ENCODE results near the gene EEIG2.

Gene EEIG2

DNA sequence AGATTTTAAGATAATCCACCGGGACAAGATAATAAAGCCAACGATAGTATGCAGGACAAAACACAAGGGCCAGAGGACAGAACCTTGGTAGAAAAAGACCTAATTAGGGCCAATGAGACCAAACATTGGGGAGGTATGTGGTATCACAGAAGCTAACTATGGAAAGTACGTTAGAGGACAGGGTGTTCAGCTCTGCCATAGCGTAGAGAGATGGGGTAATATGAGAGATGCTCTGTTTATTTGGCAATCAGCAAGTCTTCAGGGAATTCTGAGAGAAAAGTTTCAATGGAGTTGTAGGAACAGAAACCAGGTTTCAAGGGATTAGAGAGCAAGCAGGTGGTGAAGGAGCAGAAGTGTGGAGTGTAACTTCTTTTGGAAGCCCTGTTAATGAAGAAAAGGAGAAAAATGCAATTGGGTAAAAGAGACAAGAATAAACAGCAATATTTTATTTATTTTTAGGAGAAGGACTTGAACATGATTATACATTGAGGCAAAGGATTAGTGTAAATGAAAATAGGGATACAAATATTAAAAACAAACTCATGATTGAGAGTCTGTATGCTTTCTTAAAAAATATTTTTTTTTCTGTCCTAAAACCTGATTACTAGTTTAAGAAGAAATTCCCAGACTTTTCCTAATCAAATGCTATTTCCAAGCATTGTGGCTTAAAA lies 24.0 kb downstream of the EEIG2 start:
- DNase-seq (ENCODE audit: low read depth) = no peak

GRCh38 chr1:108584428-108584856 lies 24.5 kb downstream of the EEIG2 start:
- no peak for DNase-seq (ENCODE audit: low read depth)

GRCh38 chr1:108585313-108585712 lies 25.4 kb downstream of the EEIG2 start:
- no peak for DNase-seq (ENCODE audit: low read depth)

DNA sequence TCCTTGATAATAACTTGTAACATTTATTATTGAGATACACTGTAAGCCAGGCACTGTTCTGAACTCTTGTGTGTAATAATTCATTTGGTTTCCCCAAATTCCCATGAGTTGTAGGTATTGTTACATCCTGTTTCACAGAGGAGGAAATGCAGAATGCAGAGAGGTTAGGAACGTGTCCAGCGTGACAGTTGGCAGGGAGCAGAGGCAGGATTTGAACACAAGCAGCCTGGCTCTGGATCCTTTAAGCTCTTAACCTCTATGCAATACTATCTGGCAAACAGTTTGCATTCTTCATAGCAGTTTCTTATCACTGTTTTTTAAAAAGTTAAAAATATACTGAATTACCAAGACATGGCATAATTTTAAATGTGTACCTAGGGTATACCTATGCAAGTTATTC lies 30.5 kb downstream of the EEIG2 start:
- no peak for DNase-seq (ENCODE audit: low read depth)

DNA sequence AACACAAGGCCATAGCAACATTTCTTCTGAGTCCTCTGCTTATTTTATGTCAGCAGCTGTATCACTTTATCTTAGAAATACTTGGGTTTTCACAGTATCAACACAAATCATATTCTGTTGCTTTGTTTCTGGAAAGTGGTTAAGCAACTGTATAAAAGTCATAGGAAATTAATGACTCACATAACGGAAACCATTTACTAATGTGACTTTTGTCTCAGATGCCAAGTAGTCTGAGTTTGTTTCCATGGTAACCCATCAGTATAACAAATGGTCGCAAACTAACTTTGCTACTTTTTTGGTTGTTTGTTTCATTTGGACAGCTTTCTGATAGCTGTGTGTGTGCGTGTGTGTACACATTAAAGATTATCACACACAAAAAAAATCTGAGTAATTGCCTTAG lies 31.1 kb downstream of the EEIG2 start:
- DNase-seq (ENCODE audit: low read depth) = peak; percentile 89

GRCh38 chr1:108591466-108591865 lies 31.6 kb downstream of the EEIG2 start:
- DNase-seq (ENCODE audit: low read depth) = no peak

DNA sequence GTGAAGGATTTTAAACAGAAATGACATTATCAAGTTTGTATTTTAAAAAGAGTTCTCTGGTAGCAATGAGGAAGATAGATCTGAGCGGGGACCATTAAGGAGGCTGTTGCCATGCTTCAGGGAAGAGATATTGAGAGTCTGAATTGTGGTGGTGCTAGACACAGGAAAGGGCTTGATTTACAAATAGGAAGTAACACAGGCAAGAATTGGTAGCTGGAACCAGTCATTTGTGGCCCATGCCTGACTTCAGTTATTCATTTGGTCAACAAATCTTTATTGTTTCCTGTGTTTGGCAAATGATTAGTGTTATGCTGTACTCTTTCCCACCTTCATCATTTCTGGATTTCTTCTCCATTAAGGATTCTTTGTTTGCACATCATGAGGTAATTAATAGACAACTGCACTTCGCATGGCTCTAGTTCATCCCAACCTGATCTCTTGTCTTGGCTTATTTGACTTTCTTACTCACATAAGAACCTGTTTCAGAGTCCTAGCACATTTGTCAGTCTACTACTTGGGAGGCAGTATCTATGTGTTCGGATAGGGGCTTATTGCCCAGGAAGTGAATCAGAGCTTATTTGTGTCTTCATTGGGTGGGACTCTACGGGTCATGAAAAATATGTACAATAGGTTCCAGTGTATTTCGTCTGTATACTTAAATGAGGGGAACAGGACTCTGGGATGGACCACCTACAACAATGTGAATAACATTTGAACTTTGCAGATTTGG lies 32.3 kb downstream of the EEIG2 start:
- DNase-seq (ENCODE audit: low read depth) = no peak

DNA sequence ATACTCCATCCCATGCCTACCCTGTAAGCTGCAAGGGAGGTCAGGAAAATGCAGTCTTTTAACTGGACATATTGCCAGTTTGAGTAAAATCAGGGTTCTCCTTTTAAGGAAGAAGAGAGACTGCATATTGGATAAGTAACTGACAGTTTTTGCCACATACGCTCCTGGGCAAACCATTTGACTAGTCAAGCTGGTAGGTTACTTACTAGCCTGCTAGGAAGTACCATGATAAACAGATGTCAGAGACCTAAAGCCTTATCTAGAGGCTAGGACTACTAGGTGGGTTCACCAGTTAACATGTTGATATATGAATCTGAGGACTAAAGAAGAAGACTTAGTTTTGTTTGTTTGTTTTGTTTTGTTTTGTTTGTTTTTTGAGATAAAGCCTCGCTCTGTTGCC lies 33.5 kb downstream of the EEIG2 start:
- DNase-seq (ENCODE audit: low read depth) = no peak

DNA sequence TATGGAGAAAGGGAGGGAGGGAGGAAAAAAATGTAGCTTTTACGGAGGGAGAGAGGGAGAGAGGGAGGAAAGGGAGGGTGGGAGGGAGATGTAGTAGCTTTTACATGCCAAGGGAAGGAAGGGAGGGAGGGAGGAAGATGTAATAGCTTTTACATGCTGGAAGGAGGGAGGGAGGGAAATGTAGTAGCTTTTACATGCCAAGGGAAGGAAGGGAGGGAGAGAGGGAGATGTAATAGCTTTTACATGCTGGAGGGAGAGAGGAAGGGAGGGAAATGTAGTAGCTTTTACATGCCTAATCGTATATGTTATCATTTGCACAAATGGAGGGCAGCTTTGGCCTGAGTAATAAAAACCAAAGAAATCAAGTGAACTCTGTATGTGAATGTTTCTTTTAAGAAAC lies 35.6 kb downstream of the EEIG2 start:
- no peak for DNase-seq (ENCODE audit: low read depth)

DNA sequence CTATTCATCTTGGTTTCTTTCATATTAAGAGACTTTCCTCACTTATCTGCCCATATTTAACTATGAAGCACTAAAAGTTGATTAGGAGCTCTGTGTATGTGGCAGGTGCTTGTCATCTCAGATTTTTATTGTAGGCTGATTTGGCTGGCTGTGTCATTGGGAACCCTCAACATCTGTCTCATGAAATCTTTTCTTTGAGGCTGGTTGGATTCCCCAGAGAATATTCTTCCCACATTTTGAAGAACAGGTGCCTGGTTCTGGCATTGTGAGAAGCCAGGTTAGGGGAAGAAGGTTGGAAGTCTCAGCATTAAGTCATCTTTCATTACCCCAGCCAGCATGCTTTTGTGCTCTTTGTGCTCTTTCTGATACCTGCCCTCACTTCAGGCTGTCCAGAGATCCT lies 37.1 kb downstream of the EEIG2 start:
- DNase-seq (ENCODE audit: low read depth) = no peak

GRCh38 chr1:108598340-108598739 lies 38.4 kb downstream of the EEIG2 start:
- no peak for DNase-seq (ENCODE audit: low read depth)

DNA sequence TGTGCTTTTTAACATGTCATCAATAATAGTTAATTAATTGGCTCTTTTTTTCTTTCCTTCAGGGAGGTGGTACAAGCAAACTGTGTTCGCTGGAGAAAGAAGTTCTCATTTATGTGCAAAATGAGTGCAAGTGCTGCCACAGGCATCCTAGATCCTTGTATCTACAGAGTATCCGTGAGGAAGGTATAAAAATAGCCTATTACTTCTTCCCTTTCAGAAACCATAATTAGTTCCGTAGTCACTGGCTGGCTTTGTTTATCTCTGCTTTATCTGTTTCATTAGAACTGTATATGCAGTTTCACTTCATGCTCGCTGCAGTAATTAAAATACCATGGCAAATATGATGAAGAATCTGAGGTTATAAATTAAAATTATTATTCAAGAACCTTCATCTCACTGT lies 40.6 kb downstream of the EEIG2 start:
- DNase-seq (ENCODE audit: low read depth) = no peak

DNA sequence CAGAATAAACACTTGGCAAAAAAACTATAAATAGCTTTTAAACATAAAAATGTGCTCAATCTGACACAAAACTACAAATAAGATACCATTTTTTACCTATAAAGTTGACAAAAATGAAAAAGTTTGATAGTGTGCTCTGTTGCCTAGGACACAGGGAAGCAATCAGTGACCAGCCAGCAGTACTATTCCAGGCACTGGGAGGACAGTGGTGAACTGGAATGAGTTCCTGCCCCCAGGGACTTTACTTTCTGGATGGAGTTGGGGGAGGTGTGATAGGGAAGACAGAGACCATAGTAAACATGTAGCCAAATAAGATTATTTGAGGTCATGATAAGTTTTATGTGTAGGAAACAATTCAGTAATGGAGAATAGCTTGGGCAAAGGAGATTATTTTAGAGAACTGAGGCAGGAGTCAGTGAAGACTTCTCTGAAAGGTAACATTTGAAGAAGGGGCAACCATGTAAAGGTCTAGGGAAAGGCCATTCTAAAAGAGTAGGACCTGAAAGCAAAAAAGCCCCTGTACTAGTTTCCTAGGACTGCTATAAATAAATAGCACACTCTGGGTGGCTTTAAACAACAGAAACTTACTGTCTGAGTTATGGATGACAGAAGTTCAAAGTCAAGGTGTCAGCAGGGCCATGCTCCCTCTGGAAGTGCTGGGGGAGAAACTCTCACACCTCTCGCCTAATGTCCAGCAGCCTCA lies 42.0 kb downstream of the EEIG2 start:
- peak; percentile 7 for DNase-seq (ENCODE audit: low read depth)

GRCh38 chr1:108605633-108606032 lies 45.7 kb downstream of the EEIG2 start:
- DNase-seq (ENCODE audit: low read depth) = no peak

GRCh38 chr1:108606478-108606877 lies 46.6 kb downstream of the EEIG2 start:
- no peak for DNase-seq (ENCODE audit: low read depth)

GRCh38 chr1:108609483-108610049 lies 49.7 kb downstream of the EEIG2 start:
- no peak for DNase-seq (ENCODE audit: low read depth)

Data from GM04504 (cell line).